ENCODE data around the gene UGCG. TPM values are rescaled to one million over a fixed set of nuclear protein-coding genes. Genes with fewer than 3 reads are reported as not detected.
A peak's percentile ranks its signal among the peaks of the same experiment; 100 is the strongest.

Gene UGCG
- total and polyA plus RNA-seq, 10 of the 15 experiments (the other 5 are each of a cell fraction or from before 2014, with no cell fraction given) = 21.7 to 96.6 (median 48.9) TPM

DNA sequence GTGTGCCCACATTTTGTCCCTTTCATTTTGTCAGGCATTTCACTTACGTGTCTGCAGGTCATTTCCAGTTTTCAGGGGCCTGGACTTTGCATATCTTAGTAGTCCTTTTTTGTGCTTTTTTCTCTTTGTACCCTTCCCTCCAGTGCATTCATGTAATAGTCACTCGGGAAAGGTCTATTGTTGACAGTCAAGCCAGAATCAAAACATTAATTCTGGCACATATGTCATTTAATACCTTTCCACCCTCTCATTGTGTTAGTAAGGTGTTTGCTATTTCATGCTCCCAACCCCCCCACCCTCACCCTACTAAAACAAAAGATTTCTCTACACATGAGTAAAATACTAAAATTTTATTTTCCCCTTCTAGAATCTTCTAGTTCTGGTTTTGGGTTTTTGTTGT is 42.7 kb downstream of the UGCG start:
- POLR2A ChIA-PET = interaction anchor here (1.7 to 1.8 kb wide), 2 partner anchors 9 to 27 kb away, joined by 4 to 8 read pairs; no protein-coding TSS in a partner anchor
- H3K4me2 ChIP-seq (ENCODE audit: control insufficient read depth, insufficient read depth) = no peak overlapping the region
- no peak for TF ChIP-seq MTA3 (IDR thresholded peaks at IDR 0.05; ENCODE audit: borderline replicate concordance, low read length)
- no peak for TF ChIP-seq SMARCA5 (IDR thresholded peaks at IDR 0.05)
- no peak for TF ChIP-seq GABPA (IDR thresholded peaks at IDR 0.05; ENCODE audit: low read depth)
- TF ChIP-seq NFYA (IDR thresholded peaks at IDR 0.05; ENCODE audit: borderline replicate concordance, low read depth, low read length) = no peak
- no peak for TF ChIP-seq RCOR1 (conservative IDR thresholded peaks at IDR 0.05; ENCODE audit: low read depth, low read length)
- no peak for TF ChIP-seq EED (IDR thresholded peaks at IDR 0.05; ENCODE audit: low read depth)
- no peak for TF ChIP-seq ETV6 (conservative IDR thresholded peaks at IDR 0.05 in 1 of 2, IDR thresholded peaks at IDR 0.05 in 1 of 2; ENCODE audit: borderline replicate concordance in 1 of 2, low read depth in 1 of 2)
- TF ChIP-seq, protein P1, sequence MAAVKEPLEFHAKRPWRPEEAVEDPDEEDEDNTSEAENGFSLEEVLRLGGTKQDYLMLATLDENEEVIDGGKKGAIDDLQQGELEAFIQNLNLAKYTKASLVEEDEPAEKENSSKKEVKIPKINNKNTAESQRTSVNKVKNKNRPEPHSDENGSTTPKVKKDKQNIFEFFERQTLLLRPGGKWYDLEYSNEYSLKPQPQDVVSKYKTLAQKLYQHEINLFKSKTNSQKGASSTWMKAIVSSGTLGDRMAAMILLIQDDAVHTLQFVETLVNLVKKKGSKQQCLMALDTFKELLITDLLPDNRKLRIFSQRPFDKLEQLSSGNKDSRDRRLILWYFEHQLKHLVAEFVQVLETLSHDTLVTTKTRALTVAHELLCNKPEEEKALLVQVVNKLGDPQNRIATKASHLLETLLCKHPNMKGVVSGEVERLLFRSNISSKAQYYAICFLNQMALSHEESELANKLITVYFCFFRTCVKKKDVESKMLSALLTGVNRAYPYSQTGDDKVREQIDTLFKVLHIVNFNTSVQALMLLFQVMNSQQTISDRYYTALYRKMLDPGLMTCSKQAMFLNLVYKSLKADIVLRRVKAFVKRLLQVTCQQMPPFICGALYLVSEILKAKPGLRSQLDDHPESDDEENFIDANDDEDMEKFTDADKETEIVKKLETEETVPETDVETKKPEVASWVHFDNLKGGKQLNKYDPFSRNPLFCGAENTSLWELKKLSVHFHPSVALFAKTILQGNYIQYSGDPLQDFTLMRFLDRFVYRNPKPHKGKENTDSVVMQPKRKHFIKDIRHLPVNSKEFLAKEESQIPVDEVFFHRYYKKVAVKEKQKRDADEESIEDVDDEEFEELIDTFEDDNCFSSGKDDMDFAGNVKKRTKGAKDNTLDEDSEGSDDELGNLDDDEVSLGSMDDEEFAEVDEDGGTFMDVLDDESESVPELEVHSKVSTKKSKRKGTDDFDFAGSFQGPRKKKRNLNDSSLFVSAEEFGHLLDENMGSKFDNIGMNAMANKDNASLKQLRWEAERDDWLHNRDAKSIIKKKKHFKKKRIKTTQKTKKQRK (IDR thresholded peaks at IDR 0.05; ENCODE audit: low read depth, low read length) = no peak
- no peak for TF ChIP-seq TCF3 (IDR thresholded peaks at IDR 0.05; ENCODE audit: borderline replicate concordance, insufficient read depth, low read depth, low read length)
- TF ChIP-seq EZH2 (IDR thresholded peaks at IDR 0.05; ENCODE audit: borderline replicate concordance, control insufficient read depth, low read depth, low read length) = no peak
- in situ Hi-C loops (cut with MboI) = no loop called here
- peaks cover 0 to 5% of the 10 kb centered on the region in 2 experiments; a peak in 3 of 4 replicates for H3K36me3 ChIP-seq (ENCODE audit: control insufficient read depth in 2 of 2, insufficient read depth in 2 of 2, low read length in 1 of 2)
- no peak for DNase-seq (ENCODE audit: low read depth, low spot score)
- H3K27ac ChIP-seq (ENCODE audit: control insufficient read depth, insufficient read depth) = 0 out of 2 replicates have a peak overlapping the region, but pooled peaks have one; percentile 10
- no peaks in the 10 kb centered on the region for H4K20me1 ChIP-seq (ENCODE audit: control insufficient read depth, insufficient read depth)
- intact Hi-C loops (cut with micrococcal nuclease; ENCODE audit: unreplicated experiment) = loop anchor here (2.0 kb wide), 1 partner anchor 43 kb away; no protein-coding TSS in a partner anchor
- no peaks in the 10 kb centered on the region for H3K9me3 ChIP-seq (replicated peaks; ENCODE audit: control insufficient read depth, insufficient read depth, low read length)
- ATAC-seq = no peak
- H3K9ac ChIP-seq (ENCODE audit: control insufficient read depth, insufficient read depth, low read length) = no peak overlapping the region
- no peaks in the 10 kb centered on the region for H3K27me3 ChIP-seq (replicated peaks in 1 of 2; ENCODE audit: control insufficient read depth in 2 of 2, insufficient read depth in 2 of 2, low read length in 1 of 2)
- no TSS peak for BruUV-seq (replicated peaks)
- SMC1A ChIA-PET (ENCODE audit: uncharacterized antibody, unreplicated experiment) = interaction anchor here (1.7 to 5.1 kb wide), 8 partner anchors 12 to 128 kb away, joined by 4 to 57 read pairs (median 20); no protein-coding TSS in a partner anchor
- FAIRE-seq = no peak
- H2AFZ ChIP-seq (ENCODE audit: control insufficient read depth, low read depth, low read length) = no peak overlapping the region
- no peak overlapping the region for H3K4me3 ChIP-seq
- 94% methylated on average over 2 of the region's 2 CpGs for WGBS (ENCODE audit: insufficient coverage, insufficient replicate concordance, low lambda C conversion rate, missing lambda C conversion rate)
- RAD21 ChIA-PET (ENCODE audit: unreplicated experiment) = interaction anchor here (2.5 to 3.0 kb wide), 3 partner anchors 23 to 44 kb away, joined by 7 to 21 read pairs (median 14); no protein-coding TSS in a partner anchor
- CTCF ChIA-PET = interaction anchor here (1.3 to 1.9 kb wide), 2 partner anchors 25 to 48 kb away, joined by 4 to 7 read pairs; no protein-coding TSS in a partner anchor
- H3K4me1 ChIP-seq (ENCODE audit: control insufficient read depth, insufficient read depth, low read length) = peaks cover 21% of the 10 kb centered on the region
- no peaks in the 10 kb centered on the region for H3K79me2 ChIP-seq (ENCODE audit: control insufficient read depth, insufficient read depth, low read length)

All from GM12878 (cell line).